C4-2B (cell line): ENCODE results near the gene IL3RA.

Source experiments
- CTCF ChIP-seq: fragments of 450-650 bp; conservative IDR thresholded peaks from 2 replicates; pipeline ENCODE4 v1.5.1; 2017; ENCODE audit warnings: mild to moderate bottlenecking
- ZFX ChIP-seq: fragments of 450-650 bp; IDR thresholded peaks from 2 replicates; pipeline ENCODE4 v1.6.1; 2017

DNA sequence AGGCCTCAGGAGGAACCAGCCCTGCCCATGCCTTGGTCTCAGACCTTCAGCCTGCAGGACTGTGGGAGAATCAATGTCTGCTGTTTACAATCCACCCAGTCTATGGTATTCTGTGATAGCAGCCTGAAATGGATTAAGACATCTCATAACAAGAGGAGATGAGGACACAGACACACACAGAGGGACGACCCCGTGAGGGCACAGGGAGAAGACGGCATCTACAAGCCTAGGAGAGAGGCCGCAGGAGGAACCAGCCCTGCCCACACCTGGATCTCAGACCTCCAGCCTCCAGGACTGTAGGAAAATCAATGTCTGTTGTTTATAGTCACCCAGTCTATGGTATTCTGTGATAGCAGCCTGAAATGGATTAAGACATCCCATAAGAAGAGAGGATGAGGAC is 52.1 kb downstream of the IL3RA start:
- TF ChIP-seq CTCF = no peak
- TF ChIP-seq ZFX = no peak
